ENCODE measurements around the gene ATP8B4. TPM values are rescaled to one million over a fixed set of nuclear protein-coding genes. Genes with fewer than 3 reads are reported as not detected.
A peak's percentile ranks its signal among the peaks of the same experiment; 100 is the strongest.

The ATP8B4 gene
- polyA plus RNA-seq, 6 donors from 2014 or later: not detected

DNA sequence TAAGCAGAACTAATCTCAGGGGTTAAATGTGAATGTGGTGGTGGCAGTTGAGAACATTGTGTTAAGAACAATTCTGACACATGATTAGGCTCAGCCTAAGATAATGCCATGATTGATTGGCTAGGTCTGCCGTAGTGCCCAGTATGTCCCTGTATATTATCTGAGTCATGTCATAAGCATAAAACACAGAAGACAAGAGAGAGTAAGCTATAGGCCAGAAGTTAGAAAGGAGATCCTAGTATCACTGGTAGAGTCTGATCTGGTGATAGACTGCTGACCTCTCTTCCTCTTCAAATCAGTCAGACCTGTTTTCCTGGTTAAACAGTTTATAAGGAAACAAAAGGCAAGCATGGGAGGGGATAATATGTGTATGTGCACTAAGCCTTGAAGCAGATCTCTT, 30.1 kb upstream of the ATP8B4 start:
- Mint-ChIP-seq H3K4me1 (peaks cover 0 to 5% (median 0%) of the 10 kb centered on the region in 3 donors), H3K4me3 (no peak overlapping the region), H3K9me3 (peaks cover 0 to 8% (median 0%) of the 10 kb centered on the region in 7 donors), H3K36me3 (no peaks in the 10 kb centered on the region), H3K27me3 (no peaks in the 10 kb centered on the region), H3K27ac (peak overlapping the region in 1 of 6 donors; percentile 9)
- no peak for ATAC-seq (ENCODE audit: low read depth in 2 of 2)
- DNase-seq: no peak

DNA sequence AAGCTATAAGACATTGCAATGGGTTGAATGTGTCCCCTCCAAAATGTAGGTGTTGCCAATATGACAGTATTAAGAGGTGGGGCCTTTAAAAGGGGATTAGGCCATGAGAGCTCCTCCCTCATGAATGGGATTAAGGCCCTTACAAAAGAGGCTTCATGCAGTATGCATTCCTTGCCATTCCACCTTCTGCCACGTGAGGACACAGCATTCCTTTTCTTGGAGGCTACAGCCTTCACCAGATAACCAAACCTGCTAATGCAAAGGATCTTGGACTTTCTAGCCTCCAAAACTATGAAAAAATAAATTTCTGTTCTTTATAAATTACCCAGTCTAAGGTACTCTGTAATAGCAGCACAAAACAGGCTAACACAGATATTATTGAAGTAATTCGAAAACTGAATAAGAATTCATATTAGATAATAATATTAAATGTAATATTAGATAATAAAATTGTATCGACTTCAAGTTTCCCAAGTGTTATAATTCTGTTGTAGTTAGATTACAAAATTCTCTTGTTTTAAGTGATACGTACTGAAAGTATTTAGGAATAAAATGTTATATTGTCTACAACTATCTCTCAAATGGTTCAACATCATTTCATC, 29.4 kb upstream of the ATP8B4 start:
- DNase-seq (no peak), ATAC-seq (ENCODE audit: low read depth in 2 of 2) (no peak)
- Mint-ChIP-seq H3K27me3 (no peaks in the 10 kb centered on the region), H3K4me3 (no peak overlapping the region), H3K36me3 (no peaks in the 10 kb centered on the region), H3K27ac (no peak overlapping the region), H3K9me3 (peaks cover 0 to 6% (median 0%) of the 10 kb centered on the region in 7 donors), H3K4me1 (peaks cover 0 to 5% (median 0%) of the 10 kb centered on the region in 3 donors)

DNA sequence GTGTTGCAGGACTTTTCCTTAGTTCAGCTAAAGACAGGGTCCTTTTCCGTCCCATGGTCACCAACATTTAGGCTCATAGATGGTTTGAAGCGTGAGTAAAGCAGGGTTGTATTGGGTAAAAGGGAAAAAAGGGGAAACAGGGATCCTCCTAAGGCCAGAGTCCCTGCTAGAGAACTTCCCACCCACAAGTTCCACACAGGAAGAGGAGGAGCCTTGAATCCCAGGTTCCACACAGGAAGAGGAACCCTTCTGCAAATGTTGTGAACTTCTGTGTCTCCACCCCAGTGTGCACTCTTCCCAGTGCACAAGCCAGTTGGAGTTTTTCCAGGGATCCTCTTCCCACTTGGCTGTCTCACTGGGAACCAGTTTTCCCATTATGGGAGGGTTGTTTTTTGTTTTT, 27.6 kb upstream of the ATP8B4 start:
- Mint-ChIP-seq H3K27me3 (no peaks in the 10 kb centered on the region), H3K4me3 (no peak overlapping the region), H3K27ac (no peak overlapping the region), H3K9me3 (no peaks in the 10 kb centered on the region), H3K4me1 (peaks cover 0 to 5% (median 0%) of the 10 kb centered on the region in 3 donors), H3K36me3 (no peaks in the 10 kb centered on the region)
- no peak for DNase-seq
- no peak for ATAC-seq (ENCODE audit: low read depth in 2 of 2)

DNA sequence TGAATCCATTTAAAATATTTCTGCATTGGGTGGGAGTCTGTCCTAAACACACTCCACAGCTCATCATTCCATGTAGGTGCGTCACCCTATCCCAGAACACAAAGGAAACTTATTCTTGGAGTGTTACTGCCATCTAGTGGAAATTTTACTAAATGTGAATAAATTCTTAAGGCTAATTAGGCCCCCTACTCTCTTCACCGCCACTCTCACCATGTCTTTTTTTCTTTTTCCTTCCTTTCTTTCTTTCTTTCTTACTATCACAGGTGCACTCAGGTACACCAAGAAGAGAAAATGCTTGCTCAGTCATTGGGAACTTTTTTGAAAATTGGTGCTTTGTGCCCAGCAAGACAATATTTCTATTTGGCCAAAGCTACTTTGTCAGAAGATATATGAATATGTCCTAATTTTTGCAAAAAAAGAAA, 26.4 kb upstream of the ATP8B4 start:
- H3K9me3 Mint-ChIP-seq: no peaks in the 10 kb centered on the region
- peak; percentile 28 for DNase-seq
- no peak overlapping the region for H3K4me3 Mint-ChIP-seq
- ATAC-seq (ENCODE audit: low read depth in 2 of 2): no peak
- peaks cover 0 to 5% (median 0%) of the 10 kb centered on the region in 3 donors for H3K4me1 Mint-ChIP-seq
- no peaks in the 10 kb centered on the region for H3K27me3 Mint-ChIP-seq
- no peaks in the 10 kb centered on the region for H3K36me3 Mint-ChIP-seq
- no peak overlapping the region for H3K27ac Mint-ChIP-seq

DNA sequence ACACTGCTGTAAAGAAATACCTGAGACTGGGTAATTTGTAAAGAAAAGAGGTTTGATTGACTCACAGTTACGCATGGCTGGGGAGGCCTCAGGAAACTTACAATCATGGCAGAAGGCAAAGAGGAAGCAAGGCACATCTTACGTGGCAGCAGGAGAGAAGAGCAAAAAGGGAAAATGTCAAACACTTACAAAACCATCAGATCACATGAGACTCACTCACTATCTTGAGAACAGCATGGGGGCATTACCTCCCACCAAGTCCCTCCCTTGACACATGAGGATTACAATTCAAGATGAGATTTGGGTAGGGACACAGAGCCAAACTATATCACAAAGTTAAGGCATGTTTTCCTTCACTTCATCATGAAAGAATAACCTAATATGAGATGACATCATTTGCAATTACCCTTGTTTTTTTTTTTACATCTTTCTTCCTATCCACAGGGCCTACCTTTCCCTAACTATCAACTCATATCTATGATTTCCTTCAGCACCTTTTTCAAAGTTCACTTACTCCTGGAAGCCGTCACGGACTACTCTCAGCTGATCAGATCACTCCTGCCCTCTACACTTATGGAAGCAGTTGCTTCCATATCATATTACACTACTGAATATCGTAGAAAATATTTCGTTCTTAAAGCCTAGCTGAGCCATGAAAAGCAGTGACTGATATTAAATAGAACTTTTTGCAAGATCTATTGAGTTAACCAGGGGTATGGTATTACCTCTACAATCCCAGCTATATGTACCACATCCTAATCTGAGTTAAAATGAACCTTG, 25.5 kb upstream of the ATP8B4 start:
- Mint-ChIP-seq H3K9me3 (no peaks in the 10 kb centered on the region), H3K4me1 (peaks cover 0 to 5% (median 0%) of the 10 kb centered on the region in 3 donors), H3K27me3 (no peaks in the 10 kb centered on the region), H3K36me3 (no peaks in the 10 kb centered on the region), H3K27ac (peak overlapping the region in 1 of 6 donors; percentile 40), H3K4me3 (no peak overlapping the region)
- no peak for DNase-seq
- ATAC-seq (ENCODE audit: low read depth in 2 of 2): no peak

DNA sequence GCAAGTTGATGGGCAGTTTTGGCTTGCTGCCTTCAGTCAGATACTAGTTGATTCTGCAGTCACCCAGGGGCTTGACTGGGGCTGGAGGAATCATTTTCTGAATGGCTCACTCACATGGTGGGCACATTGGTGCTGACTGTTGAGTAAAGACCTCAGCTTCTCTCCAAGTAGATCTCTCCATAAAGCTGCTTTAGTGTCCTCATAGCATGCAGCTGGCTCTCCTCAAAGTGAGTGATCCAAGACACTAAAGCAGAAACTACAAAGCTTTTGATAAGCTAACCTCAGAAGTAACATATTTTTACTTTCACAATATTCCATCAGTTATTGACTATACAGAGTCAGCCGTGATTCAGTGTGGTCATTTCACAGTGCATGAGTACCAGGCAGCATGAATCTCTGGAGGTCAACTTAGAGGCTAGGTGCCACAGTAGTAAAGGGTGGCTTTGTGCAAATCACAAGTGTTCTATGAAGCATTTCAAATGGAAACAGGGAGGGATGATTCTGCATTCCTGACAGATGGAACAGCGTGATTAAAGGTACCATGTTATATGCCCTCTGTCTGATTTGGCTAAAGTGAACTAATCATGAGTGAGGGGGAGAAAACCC, 24.3 kb upstream of the ATP8B4 start:
- H3K4me1 Mint-ChIP-seq: peaks cover 0 to 5% (median 0%) of the 10 kb centered on the region in 3 donors
- H3K4me3 Mint-ChIP-seq: no peak overlapping the region
- no peak for ATAC-seq (ENCODE audit: low read depth in 2 of 2)
- no peak overlapping the region for H3K27ac Mint-ChIP-seq
- no peaks in the 10 kb centered on the region for H3K36me3 Mint-ChIP-seq
- no peaks in the 10 kb centered on the region for H3K9me3 Mint-ChIP-seq
- DNase-seq: no peak
- H3K27me3 Mint-ChIP-seq: no peaks in the 10 kb centered on the region

DNA sequence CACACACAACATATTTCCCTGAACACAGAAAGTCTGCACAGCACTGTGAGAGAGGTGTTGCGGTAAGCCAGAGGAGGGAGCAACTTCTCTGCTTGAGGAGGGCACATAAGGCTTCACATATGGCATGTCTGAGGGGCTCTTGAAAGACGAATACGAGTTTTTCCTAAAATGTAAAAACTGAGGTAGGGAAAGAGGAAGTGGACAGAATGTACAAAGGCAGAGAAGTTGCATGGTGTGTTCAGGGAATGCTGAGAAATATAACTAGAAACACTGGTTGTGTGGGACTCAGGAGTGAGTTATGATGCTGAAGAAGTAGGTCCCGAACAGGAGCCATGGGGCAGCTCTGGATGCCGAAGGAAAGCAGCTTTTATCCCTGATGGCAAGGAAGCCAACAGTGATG, 22.8 kb upstream of the ATP8B4 start:
- H3K4me3 Mint-ChIP-seq: no peak overlapping the region
- DNase-seq (no peak), ATAC-seq (ENCODE audit: low read depth in 2 of 2) (no peak)
- H3K27ac Mint-ChIP-seq: peak overlapping the region in 1 of 6 donors; percentile 4
- no peaks in the 10 kb centered on the region for H3K9me3 Mint-ChIP-seq
- no peaks in the 10 kb centered on the region for H3K36me3 Mint-ChIP-seq
- H3K4me1 Mint-ChIP-seq: peaks cover 0 to 5% (median 0%) of the 10 kb centered on the region in 3 donors
- no peaks in the 10 kb centered on the region for H3K27me3 Mint-ChIP-seq

DNA sequence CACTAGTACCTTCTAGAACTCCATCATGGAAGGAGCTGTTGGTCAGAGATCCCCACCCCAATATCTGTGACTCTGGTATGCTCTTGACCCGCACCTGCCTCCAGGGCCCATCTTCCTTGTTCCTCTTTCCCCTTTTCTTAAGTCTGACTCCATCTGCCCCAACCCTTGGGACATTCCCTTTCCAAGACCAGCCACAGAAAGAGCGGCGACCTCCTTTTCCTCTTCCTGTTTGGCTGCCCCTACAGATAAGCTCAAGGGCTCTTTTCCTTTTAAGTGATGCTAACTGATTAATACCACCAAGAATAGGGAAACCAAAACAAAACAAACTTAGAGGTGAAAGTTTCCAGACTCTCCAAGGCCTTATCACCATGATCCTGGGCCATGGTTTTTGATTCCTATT, 21.9 kb upstream of the ATP8B4 start:
- H3K27me3 Mint-ChIP-seq: no peaks in the 10 kb centered on the region
- ATAC-seq (ENCODE audit: low read depth in 2 of 2) (no peak), DNase-seq (no peak)
- H3K4me3 Mint-ChIP-seq: no peak overlapping the region
- H3K36me3 Mint-ChIP-seq: no peaks in the 10 kb centered on the region
- H3K4me1 Mint-ChIP-seq: peaks cover 0 to 5% (median 0%) of the 10 kb centered on the region in 3 donors
- H3K27ac Mint-ChIP-seq: no peak overlapping the region
- H3K9me3 Mint-ChIP-seq: no peaks in the 10 kb centered on the region

DNA sequence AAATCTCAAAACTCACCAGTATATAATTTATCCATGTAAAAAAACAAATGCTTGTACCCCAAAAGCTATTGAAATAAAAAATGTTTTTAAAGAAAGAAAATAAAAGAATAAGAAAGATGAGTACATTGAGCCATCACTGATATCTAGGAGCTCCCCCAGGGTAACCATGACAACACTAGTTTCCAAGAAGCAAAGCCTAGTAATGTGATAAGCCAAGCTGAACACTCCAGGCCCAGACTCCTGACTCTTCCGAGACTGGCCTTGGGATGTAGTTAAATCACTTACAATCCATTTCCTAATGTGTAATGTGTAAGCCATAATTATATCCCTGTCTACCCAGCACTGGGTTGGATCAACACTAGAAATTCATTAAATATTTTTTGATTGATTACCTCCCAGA, 21.1 kb upstream of the ATP8B4 start:
- no peaks in the 10 kb centered on the region for H3K27me3 Mint-ChIP-seq
- no peaks in the 10 kb centered on the region for H3K36me3 Mint-ChIP-seq
- H3K9me3 Mint-ChIP-seq: no peaks in the 10 kb centered on the region
- ATAC-seq (ENCODE audit: low read depth in 2 of 2) (no peak), DNase-seq (no peak)
- H3K27ac Mint-ChIP-seq: no peak overlapping the region
- no peak overlapping the region for H3K4me3 Mint-ChIP-seq
- H3K4me1 Mint-ChIP-seq: no peaks in the 10 kb centered on the region

DNA sequence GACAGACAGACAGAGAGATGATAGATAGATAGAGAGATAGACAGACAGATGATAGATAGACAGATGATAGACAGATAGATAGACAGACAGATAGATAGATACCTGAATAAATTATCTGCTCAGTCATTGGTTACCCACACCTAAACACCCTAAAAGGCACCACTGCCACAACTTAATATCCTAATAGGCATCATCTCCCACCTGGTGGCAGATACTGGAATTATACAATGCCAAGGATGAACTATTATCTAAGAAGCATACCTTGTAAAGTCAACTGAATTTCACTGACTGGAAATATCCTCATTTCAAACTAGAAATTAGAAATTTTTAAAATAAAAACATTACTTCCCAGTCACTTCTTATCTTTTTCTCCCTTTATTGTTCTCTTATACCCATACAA, 19.4 kb upstream of the ATP8B4 start:
- Mint-ChIP-seq H3K4me1 (peaks cover 0 to 6% (median 5%) of the 10 kb centered on the region in 3 donors), H3K27me3 (no peaks in the 10 kb centered on the region), H3K9me3 (no peaks in the 10 kb centered on the region), H3K36me3 (no peaks in the 10 kb centered on the region), H3K27ac (no peak overlapping the region), H3K4me3 (no peak overlapping the region)
- no peak for DNase-seq
- ATAC-seq (ENCODE audit: low read depth in 2 of 2): no peak

DNA sequence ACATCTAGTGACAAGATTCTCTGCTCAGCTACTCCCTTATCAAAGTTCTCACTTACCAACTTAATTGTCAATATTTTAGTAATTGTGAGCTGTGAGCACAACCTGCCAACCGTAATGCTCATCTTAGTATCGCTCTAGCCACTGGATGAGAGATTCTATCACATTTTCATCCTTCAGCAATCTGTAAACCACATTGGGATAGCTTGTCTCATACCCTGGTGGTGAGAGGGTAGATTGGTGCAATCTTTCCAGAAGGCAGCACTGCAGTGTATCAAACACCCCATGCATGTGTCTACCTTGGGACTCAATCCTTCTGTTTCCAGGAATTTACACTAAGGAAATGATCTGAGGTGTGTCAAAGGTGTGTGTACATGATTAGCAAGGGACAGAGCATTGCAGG, 18.9 kb upstream of the ATP8B4 start:
- Mint-ChIP-seq H3K27ac (no peak overlapping the region), H3K27me3 (no peaks in the 10 kb centered on the region), H3K4me1 (peaks cover 0 to 6% (median 5%) of the 10 kb centered on the region in 3 donors), H3K4me3 (no peak overlapping the region), H3K36me3 (no peaks in the 10 kb centered on the region), H3K9me3 (no peaks in the 10 kb centered on the region)
- DNase-seq: no peak
- ATAC-seq (ENCODE audit: low read depth in 2 of 2): no peak

DNA sequence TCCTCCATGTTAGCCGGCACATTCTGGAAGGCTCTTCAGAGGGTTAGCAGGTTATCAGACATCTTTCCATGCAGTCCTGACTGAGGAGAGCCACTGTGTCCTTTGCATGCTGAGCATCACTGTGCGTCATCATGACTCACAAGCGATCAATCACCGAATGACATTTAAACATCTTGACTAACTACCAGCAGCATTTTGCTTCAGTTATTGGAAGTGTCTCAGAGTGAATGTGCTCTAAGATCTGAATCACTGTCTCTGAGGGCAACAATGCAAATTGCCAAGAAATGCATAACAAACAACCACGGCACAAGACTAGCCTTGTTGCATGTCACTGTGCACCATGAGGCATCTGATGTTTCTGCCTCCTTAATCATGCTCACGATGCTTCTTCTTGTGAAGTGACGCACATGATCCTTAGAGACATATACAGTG, 18.3 kb upstream of the ATP8B4 start:
- Mint-ChIP-seq H3K4me3 (no peak overlapping the region), H3K36me3 (no peaks in the 10 kb centered on the region), H3K9me3 (peaks cover 0 to 4% (median 0%) of the 10 kb centered on the region in 7 donors), H3K4me1 (peaks cover 0 to 6% (median 5%) of the 10 kb centered on the region in 3 donors), H3K27ac (no peak overlapping the region), H3K27me3 (no peaks in the 10 kb centered on the region)
- DNase-seq (no peak), ATAC-seq (ENCODE audit: low read depth in 2 of 2) (no peak)

DNA sequence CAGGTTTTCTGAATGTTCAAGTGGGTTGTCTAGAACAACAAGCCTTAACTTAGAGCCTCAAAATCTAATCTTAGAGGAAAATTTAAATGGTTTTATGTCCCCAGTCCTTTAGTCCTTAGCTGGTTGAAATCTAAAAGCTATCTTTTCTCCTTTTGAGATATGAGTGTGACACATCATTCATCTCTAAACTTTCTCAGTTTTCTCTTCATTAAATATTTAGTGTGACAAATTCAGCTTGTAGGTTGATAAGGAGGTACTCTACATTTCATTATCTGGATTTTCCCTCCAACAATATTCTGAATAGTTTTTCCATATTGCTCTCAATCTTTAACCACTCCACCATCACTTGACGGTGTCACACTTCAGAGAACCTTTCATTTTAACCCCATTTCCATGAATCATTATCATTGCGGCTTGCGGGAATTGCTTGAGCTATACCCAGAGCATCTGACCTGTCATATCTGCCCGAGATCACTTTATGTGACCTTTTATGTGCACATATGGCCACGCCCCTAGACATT, 16.1 kb upstream of the ATP8B4 start:
- Mint-ChIP-seq H3K27me3 (no peaks in the 10 kb centered on the region), H3K9me3 (peaks cover 0 to 6% (median 1%) of the 10 kb centered on the region in 7 donors), H3K36me3 (no peaks in the 10 kb centered on the region), H3K27ac (peak overlapping the region in 1 of 6 donors; percentile 45), H3K4me1 (peaks cover 0 to 6% (median 5%) of the 10 kb centered on the region in 3 donors), H3K4me3 (no peak overlapping the region)
- ATAC-seq (ENCODE audit: low read depth in 2 of 2) (no peak), DNase-seq (no peak)

Measured in naive B cell (primary cell).